ENCODE measurements around the gene MAP7.

- TF ChIP-seq POLR2A (IDR thresholded peaks at IDR 0.05) (no peak), CTCF (IDR thresholded peaks at IDR 0.05) (no peak)
Measured at GRCh38 chr6:136517582-136517981, 32.6 kb downstream of the MAP7 start.
